Coronary artery (tissue), 2 donors: ENCODE results near the gene PTK7.
"Not testable (repeated sequence)": the region's sequence is repeated elsewhere in the genome, so short reads cannot be mapped to it uniquely, and the experiment has no call there.

Experiments used
- DNase-seq: peaks from one replicate; pipeline ENCODE4 v3.0.0-alpha.2; 2017; ENCODE audit warnings: low spot score
- H3K27ac ChIP-seq, 2 donors: fragments of 200-600 bp; sonication (generic); one replicate each; pipeline ENCODE4 v1.5.1; 2016 to 2019
- H3K4me3 ChIP-seq: fragments of 200-600 bp; sonication (generic); 2 replicates; pipeline ENCODE4 v1.5.1; 2016; ENCODE audit warnings: mild to moderate bottlenecking, moderate library complexity
- TF ChIP-seq, protein P1 (sequence below): fragments of 200-600 bp; sonication (generic); IDR thresholded peaks from one replicate; pipeline ENCODE4 v1.5.1; 2019; ENCODE audit warnings: antibody characterized with exemption

PTK7 gene

DNA sequence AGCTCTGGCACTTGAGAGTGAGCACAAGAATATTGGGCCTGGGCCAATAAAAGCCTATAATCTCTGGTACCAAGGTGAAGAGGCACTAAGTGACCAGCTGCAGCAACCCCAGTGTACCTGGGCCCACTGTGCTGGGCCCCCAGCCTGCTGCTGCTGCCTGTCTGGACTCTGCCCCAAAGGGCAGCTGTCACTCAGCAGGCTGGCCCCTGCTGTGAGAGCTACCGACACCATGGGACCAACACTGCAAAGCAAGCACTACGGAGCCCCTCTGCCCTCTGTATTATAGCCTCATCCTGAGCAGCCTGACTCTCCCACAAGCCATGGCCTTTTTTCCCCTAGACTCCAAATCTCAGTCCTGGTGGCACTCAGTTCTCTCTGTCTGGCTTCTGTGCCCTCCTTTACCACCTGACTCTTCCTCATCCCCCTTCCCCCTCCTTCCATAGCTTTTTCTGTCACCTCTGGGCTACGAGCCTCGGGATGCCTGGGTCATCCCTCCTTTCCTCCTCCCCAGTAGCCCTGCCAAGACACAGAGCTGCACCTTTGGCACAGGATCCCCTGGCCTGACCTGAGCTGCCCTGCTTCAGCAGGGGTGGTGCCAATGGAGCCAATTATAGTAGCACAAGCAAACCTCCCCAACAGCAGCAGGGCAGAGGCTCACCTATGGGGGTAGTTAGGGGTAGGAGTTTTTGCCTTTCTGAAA is 40.5 kb upstream of the PTK7 start:
- no peak for DNase-seq
- TF ChIP-seq, protein P1, sequence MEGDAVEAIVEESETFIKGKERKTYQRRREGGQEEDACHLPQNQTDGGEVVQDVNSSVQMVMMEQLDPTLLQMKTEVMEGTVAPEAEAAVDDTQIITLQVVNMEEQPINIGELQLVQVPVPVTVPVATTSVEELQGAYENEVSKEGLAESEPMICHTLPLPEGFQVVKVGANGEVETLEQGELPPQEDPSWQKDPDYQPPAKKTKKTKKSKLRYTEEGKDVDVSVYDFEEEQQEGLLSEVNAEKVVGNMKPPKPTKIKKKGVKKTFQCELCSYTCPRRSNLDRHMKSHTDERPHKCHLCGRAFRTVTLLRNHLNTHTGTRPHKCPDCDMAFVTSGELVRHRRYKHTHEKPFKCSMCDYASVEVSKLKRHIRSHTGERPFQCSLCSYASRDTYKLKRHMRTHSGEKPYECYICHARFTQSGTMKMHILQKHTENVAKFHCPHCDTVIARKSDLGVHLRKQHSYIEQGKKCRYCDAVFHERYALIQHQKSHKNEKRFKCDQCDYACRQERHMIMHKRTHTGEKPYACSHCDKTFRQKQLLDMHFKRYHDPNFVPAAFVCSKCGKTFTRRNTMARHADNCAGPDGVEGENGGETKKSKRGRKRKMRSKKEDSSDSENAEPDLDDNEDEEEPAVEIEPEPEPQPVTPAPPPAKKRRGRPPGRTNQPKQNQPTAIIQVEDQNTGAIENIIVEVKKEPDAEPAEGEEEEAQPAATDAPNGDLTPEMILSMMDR, result no peak
- Histone ChIP-seq H3K27ac (no peak overlapping the region), H3K4me3 (no peak overlapping the region)

DNA sequence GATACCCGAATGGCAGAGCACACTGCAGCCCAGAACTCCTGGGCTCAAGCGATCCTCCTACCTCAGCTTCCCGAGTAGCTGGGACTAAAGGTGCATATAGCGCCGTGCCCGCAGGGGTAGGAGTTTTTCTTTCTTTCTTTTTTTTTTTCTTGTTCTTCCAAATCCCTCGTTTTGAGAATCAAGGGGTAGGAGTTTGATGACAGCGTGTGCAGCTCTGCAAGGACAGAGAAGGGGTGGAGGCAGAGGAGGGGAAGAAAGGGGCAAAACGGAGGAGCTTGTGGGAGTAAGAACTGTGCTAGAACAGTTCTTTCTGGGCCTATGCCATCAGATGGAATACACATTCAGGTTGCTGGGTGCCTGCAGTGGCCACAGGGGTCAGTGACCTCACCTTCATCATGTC is 39.4 kb upstream of the PTK7 start:
- H3K4me3 ChIP-seq, result no peak overlapping the region
- TF ChIP-seq, protein P1, result no peak
- no peak for DNase-seq
- H3K27ac ChIP-seq, result no peak overlapping the region

DNA sequence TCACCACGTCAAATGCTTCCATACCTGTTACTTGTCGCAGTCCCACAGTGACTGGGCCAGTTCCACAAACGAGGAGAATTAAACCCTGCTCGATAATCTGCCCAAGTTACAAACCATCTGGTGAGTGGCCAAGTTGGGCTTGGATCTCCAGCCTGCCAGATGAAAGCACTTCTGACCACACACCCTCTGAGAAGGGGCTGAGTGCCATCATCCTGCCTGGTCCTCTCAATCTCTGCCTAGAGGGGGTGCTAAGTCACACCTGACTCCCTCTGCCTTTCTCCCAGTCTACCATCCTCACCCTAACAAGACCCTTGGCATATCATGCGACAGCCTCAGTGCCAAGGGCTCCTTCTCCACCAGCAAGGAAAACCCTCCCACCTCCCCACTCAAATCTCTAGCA is 38.9 kb upstream of the PTK7 start:
- Histone ChIP-seq H3K4me3 (no peak overlapping the region), H3K27ac (no peak overlapping the region)
- no peak for DNase-seq
- TF ChIP-seq, protein P1, result no peak

DNA sequence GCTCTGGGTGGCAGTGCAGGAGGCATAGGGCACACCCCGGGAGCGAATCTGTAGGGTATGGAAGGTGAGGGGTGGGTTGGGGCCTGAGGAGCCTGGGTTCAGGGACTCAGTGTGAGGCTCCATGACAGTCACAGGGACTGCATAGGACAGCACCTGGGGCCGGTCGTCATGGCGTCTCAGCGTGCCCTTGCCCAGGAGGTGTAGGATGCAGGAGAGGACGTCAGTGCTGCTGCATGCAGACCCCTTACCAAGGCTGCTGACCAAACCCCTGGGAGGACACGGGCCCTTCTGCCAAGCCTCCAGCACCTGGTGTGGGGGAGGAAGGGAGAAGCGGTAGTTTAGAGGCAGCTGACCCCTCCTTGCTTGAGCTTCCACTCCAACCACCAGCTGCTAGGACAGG is 38.4 kb upstream of the PTK7 start:
- TF ChIP-seq, protein P1, result no peak
- no peak for DNase-seq
- no peak overlapping the region for H3K4me3 ChIP-seq
- no peak overlapping the region for H3K27ac ChIP-seq

DNA sequence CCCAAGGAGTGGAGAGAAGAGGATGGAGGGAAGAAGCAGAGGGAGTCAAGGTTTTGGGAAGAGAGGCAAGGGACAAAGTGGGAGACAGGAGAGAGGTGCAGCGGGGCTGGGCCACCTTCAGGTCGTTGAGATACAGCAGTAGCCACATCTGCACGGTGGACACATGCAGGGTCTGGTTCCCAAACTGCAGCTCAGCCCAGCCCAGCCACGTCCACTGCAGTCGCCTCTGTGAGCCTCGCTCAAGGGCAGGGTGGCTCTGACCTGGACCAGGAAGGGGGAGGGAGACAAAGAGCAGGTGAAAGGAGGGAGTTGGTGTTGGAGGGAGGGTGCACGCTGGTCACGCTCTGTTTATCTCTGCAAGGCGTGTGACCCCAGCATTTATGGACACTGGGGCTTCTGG is 37.4 kb upstream of the PTK7 start:
- H3K27ac ChIP-seq, result no peak overlapping the region
- no peak for DNase-seq
- TF ChIP-seq, protein P1, result no peak
- H3K4me3 ChIP-seq, result no peak overlapping the region

DNA sequence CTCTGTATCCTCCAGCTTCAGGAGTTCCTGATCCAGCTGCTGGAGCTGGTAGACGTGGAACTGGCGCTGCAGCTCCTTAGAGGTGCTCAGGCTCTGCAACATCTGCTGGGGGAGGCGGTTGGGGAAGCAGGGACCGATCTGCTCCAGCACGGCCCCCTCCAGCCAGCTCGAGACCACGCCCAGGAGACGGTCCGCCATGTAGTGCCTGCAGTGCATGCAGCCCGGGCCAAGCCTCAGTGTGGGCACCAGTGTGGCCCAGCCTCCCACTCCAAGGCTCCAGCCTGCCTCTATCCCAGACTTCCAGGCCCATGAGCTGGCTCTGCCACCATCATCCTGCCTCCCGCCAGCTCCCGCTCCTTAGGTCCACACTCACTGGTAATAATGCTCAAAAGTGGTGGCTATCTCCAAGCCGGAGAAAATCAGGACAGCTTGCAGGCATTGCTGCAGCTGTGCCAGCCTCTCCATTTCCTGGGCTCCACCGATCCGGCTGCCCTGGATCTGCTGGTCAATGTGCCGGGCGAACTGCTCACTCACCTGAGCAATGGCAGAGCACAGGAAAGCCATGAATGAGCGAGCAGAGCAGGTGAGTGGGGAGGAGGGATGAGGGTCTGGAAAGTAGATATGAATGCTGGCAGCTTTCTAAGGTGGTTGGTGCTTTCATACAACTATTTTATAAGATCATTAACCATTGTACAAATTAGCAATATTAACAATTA is 35.4 kb upstream of the PTK7 start:
- TF ChIP-seq, protein P1, result no peak
- Histone ChIP-seq H3K27ac (no peak overlapping the region), H3K4me3 (no peak overlapping the region)
- no peak for DNase-seq

DNA sequence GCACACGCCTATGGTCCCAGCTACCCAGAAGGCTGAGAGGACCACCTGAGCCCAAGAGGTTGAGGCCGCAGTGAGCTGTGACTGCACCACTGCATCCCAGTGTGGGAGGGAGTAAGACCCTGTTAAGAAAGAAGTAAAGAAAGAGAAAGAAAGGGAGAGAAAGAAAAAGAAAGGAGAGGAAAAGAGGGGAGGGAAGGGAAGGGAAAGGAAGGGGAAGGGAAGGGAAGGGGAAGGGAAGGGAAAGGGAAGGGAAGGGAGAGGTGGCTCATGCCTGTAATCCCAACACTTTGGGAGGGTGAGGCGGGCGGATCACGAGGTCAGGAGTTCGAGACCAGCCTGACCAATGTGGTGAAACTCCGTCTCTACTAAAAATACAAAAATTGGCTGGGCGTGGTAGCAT is 34.6 kb upstream of the PTK7 start:
- not testable (repeated sequence) for H3K4me3 ChIP-seq, H3K27ac ChIP-seq, DNase-seq
